ENCODE data around the gene FGGY.

DNA sequence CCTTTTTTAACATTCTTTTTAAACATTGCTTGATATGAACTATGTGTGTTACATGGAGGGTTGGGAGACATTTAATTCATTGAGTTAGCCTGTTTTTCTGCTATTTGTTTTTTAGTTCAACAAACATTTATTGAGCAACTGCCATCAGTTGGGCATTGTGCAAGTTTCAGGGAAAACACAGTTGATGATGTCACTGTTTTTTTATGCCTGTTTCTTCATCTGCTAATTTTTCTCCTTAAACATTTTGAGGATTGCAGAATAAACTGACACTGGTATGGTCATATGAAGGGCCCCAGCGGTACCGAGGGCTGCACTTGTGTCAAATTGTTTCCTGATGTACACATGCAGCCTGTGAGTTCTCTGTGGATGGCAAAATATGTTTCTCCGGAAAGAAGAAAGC is 253.0 kb downstream of the FGGY start:
- no peak for TF ChIP-seq CTCF (conservative IDR thresholded peaks at IDR 0.05 in 1 of 2, IDR thresholded peaks at IDR 0.05 in 1 of 2; ENCODE audit: extremely low read depth in 1 of 2, insufficient read depth in 1 of 2, low read depth in 1 of 2, low read length in 2 of 2)
- no peak for TF ChIP-seq EZH2 (IDR thresholded peaks at IDR 0.05; ENCODE audit: borderline replicate concordance, low read length)
